ENCODE measurements around the gene CASZ1.

DNA sequence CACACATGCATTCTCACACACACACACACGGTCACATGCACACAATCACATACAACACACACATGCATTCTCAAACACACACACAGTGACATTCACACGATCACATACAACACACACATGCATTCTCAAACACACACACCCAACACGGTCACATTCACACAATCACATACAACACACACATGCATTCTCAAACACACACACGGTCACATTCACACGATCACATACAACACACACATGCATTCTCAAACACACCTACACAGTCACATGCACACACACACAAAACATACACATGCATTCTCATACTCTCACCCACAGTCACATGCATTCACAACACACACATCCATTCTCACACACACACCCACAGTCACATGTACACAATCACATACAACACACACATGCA is 135.0 kb downstream of the CASZ1 start:
- TF ChIP-seq, protein P1, sequence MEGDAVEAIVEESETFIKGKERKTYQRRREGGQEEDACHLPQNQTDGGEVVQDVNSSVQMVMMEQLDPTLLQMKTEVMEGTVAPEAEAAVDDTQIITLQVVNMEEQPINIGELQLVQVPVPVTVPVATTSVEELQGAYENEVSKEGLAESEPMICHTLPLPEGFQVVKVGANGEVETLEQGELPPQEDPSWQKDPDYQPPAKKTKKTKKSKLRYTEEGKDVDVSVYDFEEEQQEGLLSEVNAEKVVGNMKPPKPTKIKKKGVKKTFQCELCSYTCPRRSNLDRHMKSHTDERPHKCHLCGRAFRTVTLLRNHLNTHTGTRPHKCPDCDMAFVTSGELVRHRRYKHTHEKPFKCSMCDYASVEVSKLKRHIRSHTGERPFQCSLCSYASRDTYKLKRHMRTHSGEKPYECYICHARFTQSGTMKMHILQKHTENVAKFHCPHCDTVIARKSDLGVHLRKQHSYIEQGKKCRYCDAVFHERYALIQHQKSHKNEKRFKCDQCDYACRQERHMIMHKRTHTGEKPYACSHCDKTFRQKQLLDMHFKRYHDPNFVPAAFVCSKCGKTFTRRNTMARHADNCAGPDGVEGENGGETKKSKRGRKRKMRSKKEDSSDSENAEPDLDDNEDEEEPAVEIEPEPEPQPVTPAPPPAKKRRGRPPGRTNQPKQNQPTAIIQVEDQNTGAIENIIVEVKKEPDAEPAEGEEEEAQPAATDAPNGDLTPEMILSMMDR (conservative IDR thresholded peaks at IDR 0.05; ENCODE audit: low read depth in 2 of 2): no peak
- no peak for TF ChIP-seq CREB1 (CRISPR knock-in tag; IDR thresholded peaks at IDR 0.05; ENCODE audit: low read depth)
- TF ChIP-seq STAT1 (IDR thresholded peaks at IDR 0.05; ENCODE audit: unreplicated experiment): no peak
- no peak for TF ChIP-seq JUNB (IDR thresholded peaks at IDR 0.05; ENCODE audit: unreplicated experiment)
- TF ChIP-seq NANOG (IDR thresholded peaks at IDR 0.05; ENCODE audit: borderline replicate concordance): no peak
- TF ChIP-seq, protein P2, sequence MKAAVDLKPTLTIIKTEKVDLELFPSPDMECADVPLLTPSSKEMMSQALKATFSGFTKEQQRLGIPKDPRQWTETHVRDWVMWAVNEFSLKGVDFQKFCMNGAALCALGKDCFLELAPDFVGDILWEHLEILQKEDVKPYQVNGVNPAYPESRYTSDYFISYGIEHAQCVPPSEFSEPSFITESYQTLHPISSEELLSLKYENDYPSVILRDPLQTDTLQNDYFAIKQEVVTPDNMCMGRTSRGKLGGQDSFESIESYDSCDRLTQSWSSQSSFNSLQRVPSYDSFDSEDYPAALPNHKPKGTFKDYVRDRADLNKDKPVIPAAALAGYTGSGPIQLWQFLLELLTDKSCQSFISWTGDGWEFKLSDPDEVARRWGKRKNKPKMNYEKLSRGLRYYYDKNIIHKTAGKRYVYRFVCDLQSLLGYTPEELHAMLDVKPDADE (IDR thresholded peaks at IDR 0.05): no peak
- no peak for TF ChIP-seq EZH2 (IDR thresholded peaks at IDR 0.05; ENCODE audit: low read depth, unreplicated experiment)
- TF ChIP-seq, protein P3, sequence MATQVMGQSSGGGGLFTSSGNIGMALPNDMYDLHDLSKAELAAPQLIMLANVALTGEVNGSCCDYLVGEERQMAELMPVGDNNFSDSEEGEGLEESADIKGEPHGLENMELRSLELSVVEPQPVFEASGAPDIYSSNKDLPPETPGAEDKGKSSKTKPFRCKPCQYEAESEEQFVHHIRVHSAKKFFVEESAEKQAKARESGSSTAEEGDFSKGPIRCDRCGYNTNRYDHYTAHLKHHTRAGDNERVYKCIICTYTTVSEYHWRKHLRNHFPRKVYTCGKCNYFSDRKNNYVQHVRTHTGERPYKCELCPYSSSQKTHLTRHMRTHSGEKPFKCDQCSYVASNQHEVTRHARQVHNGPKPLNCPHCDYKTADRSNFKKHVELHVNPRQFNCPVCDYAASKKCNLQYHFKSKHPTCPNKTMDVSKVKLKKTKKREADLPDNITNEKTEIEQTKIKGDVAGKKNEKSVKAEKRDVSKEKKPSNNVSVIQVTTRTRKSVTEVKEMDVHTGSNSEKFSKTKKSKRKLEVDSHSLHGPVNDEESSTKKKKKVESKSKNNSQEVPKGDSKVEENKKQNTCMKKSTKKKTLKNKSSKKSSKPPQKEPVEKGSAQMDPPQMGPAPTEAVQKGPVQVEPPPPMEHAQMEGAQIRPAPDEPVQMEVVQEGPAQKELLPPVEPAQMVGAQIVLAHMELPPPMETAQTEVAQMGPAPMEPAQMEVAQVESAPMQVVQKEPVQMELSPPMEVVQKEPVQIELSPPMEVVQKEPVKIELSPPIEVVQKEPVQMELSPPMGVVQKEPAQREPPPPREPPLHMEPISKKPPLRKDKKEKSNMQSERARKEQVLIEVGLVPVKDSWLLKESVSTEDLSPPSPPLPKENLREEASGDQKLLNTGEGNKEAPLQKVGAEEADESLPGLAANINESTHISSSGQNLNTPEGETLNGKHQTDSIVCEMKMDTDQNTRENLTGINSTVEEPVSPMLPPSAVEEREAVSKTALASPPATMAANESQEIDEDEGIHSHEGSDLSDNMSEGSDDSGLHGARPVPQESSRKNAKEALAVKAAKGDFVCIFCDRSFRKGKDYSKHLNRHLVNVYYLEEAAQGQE (IDR thresholded peaks at IDR 0.05; ENCODE audit: unreplicated experiment): no peak
- TF ChIP-seq POLR2AphosphoS5 (IDR thresholded peaks at IDR 0.05; ENCODE audit: low read depth): no peak
- no peak for TF ChIP-seq EZH2phosphoT487 (IDR thresholded peaks at IDR 0.05; ENCODE audit: unreplicated experiment)
- no peak for TF ChIP-seq ZNF331 (CRISPR knock-in tag; IDR thresholded peaks at IDR 0.05; ENCODE audit: low read depth)
- no peak for TF ChIP-seq ZNF114 (CRISPR knock-in tag; IDR thresholded peaks at IDR 0.05)
- TF ChIP-seq, protein P4, sequence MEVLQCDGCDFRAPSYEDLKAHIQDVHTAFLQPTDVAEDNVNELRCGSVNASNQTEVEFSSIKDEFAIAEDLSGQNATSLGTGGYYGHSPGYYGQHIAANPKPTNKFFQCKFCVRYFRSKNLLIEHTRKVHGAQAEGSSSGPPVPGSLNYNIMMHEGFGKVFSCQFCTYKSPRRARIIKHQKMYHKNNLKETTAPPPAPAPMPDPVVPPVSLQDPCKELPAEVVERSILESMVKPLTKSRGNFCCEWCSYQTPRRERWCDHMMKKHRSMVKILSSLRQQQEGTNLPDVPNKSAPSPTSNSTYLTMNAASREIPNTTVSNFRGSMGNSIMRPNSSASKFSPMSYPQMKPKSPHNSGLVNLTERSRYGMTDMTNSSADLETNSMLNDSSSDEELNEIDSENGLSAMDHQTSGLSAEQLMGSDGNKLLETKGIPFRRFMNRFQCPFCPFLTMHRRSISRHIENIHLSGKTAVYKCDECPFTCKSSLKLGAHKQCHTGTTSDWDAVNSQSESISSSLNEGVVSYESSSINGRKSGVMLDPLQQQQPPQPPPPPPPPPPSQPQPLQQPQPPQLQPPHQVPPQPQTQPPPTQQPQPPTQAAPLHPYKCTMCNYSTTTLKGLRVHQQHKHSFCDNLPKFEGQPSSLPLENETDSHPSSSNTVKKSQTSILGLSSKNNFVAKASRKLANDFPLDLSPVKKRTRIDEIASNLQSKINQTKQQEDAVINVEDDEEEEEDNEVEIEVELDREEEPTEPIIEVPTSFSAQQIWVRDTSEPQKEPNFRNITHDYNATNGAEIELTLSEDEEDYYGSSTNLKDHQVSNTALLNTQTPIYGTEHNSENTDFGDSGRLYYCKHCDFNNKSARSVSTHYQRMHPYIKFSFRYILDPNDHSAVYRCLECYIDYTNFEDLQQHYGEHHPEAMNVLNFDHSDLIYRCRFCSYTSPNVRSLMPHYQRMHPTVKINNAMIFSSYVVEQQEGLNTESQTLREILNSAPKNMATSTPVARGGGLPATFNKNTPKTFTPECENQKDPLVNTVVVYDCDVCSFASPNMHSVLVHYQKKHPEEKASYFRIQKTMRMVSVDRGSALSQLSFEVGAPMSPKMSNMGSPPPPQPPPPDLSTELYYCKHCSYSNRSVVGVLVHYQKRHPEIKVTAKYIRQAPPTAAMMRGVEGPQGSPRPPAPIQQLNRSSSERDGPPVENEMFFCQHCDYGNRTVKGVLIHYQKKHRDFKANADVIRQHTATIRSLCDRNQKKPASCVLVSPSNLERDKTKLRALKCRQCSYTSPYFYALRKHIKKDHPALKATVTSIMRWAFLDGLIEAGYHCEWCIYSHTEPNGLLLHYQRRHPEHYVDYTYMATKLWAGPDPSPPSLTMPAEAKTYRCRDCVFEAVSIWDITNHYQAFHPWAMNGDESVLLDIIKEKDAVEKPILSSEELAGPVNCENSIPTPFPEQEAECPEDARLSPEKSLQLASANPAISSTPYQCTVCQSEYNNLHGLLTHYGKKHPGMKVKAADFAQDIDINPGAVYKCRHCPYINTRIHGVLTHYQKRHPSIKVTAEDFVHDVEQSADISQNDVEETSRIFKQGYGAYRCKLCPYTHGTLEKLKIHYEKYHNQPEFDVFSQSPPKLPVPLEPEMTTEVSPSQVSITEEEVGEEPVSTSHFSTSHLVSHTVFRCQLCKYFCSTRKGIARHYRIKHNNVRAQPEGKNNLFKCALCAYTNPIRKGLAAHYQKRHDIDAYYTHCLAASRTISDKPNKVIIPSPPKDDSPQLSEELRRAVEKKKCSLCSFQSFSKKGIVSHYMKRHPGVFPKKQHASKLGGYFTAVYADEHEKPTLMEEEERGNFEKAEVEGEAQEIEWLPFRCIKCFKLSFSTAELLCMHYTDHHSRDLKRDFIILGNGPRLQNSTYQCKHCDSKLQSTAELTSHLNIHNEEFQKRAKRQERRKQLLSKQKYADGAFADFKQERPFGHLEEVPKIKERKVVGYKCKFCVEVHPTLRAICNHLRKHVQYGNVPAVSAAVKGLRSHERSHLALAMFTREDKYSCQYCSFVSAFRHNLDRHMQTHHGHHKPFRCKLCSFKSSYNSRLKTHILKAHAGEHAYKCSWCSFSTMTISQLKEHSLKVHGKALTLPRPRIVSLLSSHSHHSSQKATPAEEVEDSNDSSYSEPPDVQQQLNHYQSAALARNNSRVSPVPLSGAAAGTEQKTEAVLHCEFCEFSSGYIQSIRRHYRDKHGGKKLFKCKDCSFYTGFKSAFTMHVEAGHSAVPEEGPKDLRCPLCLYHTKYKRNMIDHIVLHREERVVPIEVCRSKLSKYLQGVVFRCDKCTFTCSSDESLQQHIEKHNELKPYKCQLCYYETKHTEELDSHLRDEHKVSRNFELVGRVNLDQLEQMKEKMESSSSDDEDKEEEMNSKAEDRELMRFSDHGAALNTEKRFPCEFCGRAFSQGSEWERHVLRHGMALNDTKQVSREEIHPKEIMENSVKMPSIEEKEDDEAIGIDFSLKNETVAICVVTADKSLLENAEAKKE (CRISPR knock-in tag; IDR thresholded peaks at IDR 0.05): no peak
